ENCODE results near the gene STRBP.

The STRBP gene

DNA sequence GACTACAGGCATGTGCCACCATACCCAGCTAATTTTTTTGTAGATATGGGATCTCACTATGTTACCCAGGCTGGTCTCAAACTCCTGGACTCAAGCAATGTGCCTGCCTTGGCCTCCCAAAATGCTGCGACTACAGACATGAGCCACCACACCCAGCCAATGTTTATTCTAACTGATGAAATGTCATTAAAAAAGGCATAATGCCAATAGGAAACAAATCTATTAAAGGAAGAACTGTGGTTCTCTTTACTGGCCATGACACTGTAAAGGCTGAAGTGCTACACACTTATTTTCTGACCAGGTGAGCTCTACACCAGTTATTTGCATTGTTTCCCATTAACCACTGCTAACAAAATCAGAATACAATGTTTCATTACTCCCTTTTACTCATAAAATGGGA, 106.0 kb downstream of the STRBP start:
- no peak for TF ChIP-seq ZFX (IDR thresholded peaks at IDR 0.05)
- TF ChIP-seq, protein P1, sequence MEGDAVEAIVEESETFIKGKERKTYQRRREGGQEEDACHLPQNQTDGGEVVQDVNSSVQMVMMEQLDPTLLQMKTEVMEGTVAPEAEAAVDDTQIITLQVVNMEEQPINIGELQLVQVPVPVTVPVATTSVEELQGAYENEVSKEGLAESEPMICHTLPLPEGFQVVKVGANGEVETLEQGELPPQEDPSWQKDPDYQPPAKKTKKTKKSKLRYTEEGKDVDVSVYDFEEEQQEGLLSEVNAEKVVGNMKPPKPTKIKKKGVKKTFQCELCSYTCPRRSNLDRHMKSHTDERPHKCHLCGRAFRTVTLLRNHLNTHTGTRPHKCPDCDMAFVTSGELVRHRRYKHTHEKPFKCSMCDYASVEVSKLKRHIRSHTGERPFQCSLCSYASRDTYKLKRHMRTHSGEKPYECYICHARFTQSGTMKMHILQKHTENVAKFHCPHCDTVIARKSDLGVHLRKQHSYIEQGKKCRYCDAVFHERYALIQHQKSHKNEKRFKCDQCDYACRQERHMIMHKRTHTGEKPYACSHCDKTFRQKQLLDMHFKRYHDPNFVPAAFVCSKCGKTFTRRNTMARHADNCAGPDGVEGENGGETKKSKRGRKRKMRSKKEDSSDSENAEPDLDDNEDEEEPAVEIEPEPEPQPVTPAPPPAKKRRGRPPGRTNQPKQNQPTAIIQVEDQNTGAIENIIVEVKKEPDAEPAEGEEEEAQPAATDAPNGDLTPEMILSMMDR (conservative IDR thresholded peaks at IDR 0.05) = no peak
- H3K27ac ChIP-seq = peak overlapping the region; percentile 29; the same call in 1 of the 2 replicates

DNA sequence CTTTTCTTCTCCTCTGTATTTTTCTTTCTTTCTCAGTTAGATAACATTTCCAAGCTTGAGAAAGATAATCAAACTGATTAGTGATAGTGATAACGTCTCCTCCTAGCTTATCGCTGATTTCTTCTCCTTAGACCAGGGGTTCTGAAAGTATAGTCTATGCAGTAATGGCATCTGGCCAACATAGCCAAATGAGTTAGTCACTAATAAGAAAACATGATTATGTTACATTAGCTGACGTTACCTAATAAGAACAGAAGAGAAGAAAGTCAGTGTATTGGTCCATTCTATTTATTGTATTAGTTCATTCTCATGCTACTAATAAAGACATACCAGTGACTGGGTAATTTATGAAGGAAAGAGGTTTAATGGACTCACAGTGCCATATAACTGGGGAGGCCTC, 111.2 kb downstream of the STRBP start:
- TF ChIP-seq, protein P1 (conservative IDR thresholded peaks at IDR 0.05) = no peak
- TF ChIP-seq ZFX (IDR thresholded peaks at IDR 0.05) = no peak
- no peak overlapping the region for H3K27ac ChIP-seq

DNA sequence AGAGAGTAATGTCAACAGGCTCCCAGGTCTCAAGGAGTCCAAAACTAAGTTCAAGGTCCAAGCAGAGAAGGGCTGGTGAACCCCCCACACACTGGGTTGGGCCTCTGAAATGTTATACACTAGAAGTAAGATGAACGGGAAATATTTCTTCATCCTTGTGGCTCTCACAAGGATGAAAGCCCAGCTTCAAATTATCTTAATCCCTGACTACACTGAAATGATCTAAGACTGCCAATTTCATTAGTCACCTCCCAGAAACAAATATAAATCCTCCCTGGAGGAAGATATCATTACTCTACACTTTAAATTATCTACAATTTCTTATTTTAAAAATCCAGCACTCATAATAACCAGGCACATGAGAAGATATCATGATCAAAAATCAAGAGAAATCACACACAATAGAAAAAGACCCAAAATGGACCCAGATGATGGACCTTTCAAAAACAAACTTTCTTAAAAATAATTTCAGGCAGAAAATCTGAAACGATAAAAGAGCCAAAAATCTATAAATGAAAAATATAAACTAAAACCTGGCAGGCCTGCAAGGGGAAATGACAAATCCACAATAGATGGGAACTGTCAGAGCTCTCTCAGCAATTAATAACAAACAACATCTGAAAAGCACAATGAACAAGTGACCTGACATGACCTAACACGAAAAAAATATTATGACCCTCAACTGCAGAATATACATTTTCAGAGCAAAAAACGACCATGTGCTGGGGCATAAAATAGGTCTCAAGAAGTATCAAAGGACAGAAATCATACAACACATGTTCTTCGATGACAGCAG, 117.5 kb downstream of the STRBP start:
- H3K27ac ChIP-seq = no peak overlapping the region
- no peak for TF ChIP-seq ZFX (IDR thresholded peaks at IDR 0.05)
- TF ChIP-seq, protein P1 (conservative IDR thresholded peaks at IDR 0.05) = no peak

DNA sequence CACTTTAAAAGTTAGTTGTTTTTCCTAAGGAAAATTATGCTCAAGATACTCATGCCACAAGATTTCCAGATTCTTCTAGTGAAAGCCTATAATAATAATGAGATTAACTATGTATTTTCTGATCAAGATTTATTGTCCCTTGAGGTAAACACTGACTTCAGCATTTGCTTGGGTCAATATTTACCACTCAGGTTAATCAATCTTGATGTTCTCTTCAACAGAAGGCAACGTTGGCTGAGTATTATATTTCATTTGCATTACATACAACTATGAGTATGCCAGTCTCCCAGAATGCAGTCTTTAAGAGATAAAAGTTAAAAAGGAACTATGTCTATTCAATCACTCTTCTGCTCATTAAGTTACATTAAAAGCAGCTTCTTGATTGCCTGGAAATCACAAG, 119.3 kb downstream of the STRBP start:
- TF ChIP-seq, protein P1 (conservative IDR thresholded peaks at IDR 0.05) = no peak
- TF ChIP-seq ZFX (IDR thresholded peaks at IDR 0.05) = no peak
- no peak overlapping the region for H3K27ac ChIP-seq

DNA sequence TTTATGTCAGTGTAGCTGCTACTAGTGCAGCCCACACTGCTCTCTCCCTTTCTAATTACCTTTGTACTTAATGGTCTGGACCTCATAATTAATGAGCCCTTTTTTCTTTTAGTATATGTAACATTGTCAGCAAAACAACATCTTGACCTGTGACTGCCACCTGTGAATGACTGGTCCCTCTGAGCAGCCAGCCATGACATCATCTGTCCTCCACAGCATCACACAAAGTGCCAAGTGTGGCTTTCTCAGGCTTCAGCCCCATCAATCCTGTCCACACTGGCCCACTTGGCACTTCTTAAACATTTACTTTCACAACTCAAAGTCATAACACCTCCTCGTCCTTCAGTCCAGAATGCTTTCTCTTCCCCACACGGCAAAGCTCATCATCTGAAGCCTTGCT, 130.2 kb downstream of the STRBP start:
- H3K27ac ChIP-seq = no peak overlapping the region
- TF ChIP-seq ZFX (IDR thresholded peaks at IDR 0.05) = no peak

DNA sequence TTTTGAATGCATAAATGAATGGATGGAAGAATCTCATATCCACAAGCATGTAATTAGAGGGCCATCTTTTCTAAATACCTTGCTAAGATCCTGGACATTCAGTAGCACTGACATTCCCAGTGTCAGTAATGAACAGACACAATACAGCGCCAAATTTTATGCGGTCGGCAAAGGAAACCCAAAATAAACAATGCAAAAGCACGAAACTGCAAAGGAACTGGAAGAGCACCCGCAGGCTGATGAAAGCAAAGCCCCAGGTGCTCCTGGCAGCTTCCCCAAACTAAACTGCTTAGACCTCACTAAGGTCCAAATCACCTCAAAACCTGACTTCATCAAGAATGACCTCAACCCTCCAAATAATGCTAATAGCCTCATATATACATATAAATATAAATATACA, 133.0 kb downstream of the STRBP start:
- H3K27ac ChIP-seq = no peak overlapping the region

DNA sequence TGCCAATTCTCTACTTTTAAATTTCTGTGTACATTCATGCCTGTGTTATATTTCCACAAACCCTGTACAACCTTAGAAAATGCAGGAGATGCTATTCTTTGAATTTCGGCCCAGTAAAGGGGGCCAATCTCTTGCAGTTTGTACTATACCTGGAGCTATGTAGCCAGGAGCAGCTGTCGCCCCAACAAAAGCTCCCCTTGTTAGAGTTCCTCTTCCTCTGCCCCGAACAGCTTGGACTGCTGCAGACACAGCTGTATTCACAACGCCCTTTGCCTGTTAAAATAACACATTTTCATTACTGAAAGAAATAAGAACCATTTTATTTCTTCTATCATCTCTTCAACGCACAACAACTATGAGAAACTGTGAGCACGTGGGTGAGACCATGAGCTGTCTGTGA, 135.7 kb downstream of the STRBP start:
- no peak overlapping the region for H3K27ac ChIP-seq
- TF ChIP-seq, protein P1 (conservative IDR thresholded peaks at IDR 0.05) = no peak
- TF ChIP-seq ZFX (IDR thresholded peaks at IDR 0.05) = no peak

More for the DNA sequence above, 133.0 kb downstream of the STRBP start:
- TF ChIP-seq, protein P1 (conservative IDR thresholded peaks at IDR 0.05) = 0 out of 2 replicates have a peak, but pooled peaks have one; percentile 9
- no peak for TF ChIP-seq ZFX (IDR thresholded peaks at IDR 0.05)

DNA sequence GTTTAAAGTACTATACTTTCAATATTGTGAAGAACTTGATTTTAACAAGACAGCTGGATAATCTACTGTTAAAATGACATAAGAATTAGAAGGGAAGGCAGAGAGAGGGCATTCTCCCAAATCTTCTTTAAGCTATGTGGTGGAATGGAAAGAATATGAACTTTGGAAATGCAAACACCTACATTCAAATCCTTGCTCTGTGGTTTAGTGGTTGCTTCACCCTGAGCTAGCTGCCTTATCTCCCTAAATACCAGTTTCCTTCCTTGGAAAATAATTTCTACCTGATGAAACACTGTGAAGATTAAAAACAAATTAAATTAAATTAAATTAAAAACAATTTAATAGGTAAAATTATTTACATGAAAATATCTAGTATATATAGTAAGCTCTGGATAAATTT, 136.4 kb downstream of the STRBP start:
- no peak overlapping the region for H3K27ac ChIP-seq
- no peak for TF ChIP-seq ZFX (IDR thresholded peaks at IDR 0.05)
- TF ChIP-seq, protein P1 (conservative IDR thresholded peaks at IDR 0.05) = no peak
